GM19099 (cell line): ENCODE results near the gene ACIN1.

ENCODE experiments used
- POLR2A ChIP-seq: IDR thresholded peaks from 3 replicates; pipeline ENCODE4 v1.6.1; 2011; ENCODE audit warnings: low read depth; ENCODE audit not compliant: insufficient read length; ENCODE audit errors: extremely low read depth

ACIN1 gene

DNA sequence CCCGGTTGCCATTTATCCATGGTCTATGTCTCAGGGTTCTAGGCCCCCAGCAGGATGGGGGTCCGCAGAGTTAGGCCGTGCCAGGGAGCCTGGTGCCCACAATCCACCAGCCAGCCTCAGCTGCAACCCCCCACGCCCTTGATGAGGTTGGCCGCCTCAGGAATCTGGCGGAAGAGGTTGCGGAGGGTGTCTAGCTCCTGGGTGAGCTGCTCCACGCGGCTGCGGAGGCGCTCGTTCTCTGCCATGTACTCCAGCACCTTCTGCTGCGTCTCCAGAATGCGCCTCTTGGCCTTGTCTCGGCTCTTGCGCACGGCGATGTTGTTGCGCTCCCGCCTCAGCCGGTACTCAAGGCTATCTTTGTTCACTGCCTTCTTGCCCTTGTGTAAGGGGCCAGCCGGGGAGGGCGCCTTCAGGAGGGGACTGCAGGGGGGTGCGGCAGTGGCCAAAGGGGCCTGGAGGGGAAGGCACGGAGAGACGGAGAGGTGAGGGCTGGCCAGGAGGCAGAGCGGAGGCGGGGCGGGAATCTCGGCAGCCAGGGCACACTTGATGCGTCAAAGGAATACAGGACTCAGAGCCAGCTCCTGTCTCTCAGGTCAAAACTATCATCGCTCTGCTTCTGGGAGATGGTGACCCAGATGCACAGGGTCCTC lies 22.6 kb upstream of the ACIN1 start:
- no peak for TF ChIP-seq POLR2A

DNA sequence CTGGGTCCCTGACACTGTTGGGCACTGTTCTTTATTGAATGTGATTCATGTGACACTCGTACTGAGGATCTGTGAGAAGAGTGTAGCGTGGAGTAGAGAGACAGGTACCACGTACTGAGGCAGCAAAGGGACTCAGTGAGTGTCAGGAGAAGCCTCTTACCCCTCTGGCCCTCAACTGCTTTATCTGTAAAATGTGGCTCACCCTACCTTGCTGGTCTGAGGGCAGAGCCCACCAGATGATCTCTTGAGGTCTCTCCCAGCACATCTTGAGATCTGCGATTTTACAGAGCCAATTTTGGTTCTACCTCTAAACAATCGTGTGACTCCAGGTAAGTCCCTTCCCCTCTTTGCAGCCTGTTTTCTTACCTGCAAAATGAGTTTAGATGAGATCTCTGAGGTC lies 21.0 kb upstream of the ACIN1 start:
- TF ChIP-seq POLR2A = no peak

DNA sequence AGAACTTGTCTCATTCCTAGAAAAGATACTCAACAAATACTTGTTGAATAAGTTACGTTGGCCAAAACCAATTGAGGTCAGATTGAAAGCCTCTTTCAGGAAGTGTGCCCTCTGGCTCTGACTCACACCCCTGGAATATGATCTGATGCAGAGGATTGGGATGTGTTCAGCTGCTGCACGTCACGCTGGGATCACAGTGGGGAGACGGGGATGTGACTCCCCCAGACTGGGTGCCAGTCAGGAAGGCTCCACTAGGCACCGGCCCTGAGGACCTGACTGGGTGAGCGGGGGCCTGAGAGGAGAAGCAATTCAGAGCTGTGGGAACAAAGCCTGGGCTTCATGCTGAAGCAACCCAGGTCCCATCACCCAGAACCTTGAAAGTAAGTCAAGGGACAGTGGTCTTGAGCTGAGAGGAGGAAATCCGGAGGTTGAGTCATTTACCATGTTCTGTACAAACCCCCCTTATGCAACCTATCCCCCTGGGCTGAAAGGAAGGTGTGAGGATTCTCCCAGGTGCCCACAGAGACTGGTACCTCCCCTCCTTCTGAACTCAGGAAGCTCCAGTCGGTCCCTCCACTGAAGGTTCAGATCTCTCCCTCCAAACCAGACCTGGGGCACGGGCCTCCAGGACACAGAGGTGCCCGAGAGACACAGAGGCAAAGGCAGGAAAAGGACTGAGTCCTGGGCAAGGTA lies 20.2 kb upstream of the ACIN1 start:
- TF ChIP-seq POLR2A = no peak

DNA sequence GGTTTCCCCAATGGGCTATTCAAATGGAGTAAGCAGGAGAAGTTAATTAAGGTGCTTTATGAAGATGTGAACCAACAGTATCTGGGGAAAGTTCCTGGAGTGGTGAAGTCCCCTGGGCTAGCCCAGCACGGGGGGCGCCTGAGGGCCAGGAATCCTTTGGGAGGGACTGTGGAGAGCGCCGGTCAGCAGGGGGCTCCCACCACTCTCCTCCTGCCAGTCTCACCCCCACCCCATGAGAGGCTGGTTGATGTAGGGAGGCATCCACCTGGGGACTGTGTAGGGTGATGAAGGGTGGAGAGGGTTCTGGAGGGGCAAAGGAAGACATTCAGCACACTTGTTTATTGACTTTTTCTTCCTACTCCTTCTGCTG lies 19.7 kb upstream of the ACIN1 start:
- TF ChIP-seq POLR2A = no peak

DNA sequence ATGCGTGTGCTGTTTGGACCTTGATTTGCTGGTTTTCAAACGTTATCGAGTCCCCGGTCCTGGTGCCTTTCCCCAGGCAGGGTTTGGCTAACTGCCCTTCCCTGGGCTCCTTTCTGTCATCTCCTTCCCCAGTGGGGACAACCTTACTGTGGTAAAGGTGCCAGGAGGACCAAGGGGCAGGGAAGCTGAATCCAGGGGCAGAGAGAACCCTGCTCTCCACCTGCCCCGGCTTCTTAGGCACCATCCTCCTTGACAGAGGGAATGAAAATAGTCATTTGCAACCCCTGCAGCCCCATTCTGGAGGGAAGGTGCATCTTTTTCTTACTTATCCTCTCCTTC lies 19.2 kb upstream of the ACIN1 start:
- TF ChIP-seq POLR2A = no peak

DNA sequence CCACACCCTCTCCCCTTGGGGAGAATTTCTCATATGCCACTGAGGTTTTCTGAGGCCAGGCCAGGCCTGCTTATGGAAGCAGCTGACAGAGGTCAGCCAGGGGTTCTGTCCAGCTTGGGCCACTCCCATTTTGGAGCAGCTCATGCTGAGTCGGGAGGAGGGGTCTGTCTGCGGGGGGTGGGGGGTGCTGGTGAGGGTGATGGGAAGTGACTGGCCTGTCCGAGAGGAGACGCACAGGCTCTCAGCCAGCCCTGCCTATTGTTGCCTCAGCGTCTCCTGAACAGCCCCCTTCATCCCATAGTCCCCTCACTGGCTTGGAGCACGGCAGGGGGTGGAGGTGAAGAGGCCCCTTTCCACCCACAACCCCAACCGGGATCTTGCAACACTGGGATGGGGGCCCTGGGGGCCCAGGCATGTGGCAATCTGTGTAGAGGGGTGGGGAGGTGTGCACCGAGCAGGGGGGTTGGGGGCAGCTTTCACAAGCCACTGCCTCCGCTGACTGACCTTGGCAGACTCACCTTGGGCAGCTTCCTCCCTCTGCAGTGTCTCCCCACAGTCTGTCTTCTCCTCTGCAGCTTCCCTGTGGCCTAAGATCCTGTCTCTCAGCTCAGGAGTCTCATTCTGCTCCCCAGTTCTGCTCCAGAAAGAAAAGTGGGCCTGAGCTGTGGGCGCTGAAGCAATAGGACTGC lies 18.6 kb upstream of the ACIN1 start:
- TF ChIP-seq POLR2A = no peak

DNA sequence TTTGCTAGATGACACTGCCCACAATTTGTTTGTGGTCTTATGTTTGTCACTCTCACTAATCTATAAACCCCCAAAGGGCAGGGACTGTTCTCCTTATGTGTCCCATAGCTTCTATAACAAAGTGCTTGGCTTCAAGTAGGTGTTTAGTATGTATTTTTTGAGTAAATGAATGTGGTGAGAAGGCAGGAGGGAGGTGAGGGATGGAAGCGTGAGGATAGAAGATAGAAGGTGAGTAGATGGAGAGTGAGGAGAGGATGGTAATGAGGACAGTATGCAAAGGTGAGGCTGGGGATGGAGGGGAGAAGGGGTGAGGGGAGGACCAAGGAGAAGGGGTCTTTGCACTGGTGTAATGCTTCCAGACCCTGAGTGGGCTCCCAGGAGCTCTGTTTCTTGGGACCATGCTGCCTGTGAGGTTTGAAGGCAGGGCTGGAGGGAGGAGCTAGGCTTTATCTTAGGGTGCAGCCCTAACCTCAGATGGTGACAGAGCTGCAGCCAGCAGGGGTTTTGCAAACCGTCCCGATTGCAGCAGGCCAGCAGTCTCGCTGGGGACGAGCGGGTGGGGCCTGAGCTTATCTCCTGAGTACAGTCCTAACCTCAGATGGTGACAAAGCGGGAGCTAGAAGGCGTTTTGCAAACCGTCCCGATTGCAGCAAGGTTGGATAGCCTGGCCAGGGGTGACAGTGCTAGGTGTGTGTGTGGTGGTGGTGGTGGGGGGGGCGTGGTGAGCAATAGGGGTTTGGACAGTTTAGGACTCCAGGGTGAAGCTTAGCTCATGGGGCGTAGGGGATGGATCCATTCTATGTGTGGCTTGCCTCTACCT lies 17.6 kb upstream of the ACIN1 start:
- no peak for TF ChIP-seq POLR2A

DNA sequence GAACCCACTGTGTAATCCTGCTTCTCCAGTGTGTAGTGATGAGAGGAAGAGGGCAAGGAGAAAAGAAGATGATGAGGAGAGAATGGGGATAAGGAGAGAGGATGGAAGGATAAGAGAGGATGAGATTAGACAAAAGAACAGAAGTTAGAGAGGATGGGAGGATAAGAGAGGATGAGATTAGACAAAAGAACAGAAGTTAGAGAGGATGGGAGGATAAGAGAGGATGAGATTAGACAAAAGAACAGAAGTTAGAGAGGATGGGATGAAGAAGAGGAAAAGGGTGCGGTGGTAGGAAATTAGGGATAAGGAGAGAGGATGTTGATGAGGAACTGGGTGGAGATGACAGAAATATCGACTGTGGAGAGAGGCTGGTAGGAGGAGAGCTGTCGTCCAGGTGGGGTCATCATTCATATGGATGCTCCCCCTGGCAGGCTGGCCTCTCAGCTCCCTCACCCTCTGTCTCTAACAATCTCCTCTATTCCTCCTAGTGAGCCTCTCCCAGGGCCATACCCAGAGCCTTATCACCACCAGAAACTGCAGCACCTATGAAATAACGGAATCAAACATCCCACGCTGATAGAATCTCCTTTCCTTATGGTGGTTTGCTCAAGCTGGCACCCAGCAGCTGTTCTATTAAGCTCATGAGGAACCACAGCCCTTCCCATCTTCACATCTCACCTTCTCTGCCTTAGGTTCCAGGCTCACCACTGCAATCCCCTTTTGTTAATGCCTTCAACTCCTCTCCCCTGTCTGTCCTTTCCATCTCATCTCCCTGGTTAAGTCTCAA lies 15.8 kb upstream of the ACIN1 start:
- TF ChIP-seq POLR2A = no peak

DNA sequence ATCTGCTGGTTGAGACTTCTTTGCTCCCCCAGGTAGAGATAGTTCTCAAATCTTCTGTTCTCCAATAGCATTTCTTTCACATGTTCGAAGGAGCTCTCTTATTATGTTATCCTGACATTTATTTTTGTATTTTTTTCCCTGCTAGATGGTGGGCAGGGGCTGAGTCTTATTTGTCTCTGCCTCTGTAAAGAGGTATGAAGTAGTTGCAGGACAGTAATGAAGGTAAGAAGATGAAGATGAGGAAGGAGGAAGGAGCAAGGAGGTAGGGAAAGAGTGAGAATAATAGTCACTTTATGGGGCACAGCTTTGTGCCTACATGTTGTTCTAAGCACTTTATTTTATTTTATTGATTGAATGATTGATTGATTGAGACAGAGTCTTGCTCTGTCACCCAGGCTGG lies 14.8 kb upstream of the ACIN1 start:
- no peak for TF ChIP-seq POLR2A

DNA sequence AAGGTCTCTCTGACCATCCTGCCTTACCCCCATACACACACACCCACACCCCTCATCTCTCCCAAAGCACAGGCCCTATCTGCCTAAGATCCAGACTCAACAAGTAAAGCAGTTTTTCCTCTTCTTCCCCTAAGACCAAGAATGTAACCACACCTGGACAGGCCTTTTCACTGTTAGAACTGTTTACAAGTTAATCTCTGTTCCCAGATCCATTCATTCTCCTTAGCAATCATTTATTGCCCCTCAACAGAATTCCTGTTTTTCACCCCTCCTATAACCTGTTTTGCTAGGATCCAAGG lies 11.8 kb upstream of the ACIN1 start:
- TF ChIP-seq POLR2A = no peak

DNA sequence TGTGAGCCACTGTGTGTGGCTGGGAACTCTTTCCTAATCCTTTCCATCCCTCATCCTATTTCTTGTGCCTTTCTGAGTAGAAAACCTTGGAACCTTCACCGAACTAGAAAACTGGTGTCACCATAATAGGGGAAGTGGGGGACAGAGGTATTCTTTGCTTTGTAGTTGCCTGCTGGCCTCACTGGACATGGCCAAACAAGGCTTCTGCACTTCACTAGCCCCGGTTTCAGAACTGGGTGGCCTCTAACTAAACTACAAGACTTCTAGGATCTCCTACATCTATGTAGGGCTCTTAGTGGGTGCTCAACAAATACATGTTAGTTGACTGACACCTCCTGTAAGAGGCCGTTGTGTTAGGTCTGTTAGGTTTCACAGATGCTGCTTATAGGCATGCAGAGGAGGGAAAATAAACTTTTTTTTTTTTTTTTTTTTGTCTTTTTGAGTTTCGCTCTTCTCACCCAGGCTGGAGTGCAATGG lies 10.4 kb upstream of the ACIN1 start:
- TF ChIP-seq POLR2A = no peak

DNA sequence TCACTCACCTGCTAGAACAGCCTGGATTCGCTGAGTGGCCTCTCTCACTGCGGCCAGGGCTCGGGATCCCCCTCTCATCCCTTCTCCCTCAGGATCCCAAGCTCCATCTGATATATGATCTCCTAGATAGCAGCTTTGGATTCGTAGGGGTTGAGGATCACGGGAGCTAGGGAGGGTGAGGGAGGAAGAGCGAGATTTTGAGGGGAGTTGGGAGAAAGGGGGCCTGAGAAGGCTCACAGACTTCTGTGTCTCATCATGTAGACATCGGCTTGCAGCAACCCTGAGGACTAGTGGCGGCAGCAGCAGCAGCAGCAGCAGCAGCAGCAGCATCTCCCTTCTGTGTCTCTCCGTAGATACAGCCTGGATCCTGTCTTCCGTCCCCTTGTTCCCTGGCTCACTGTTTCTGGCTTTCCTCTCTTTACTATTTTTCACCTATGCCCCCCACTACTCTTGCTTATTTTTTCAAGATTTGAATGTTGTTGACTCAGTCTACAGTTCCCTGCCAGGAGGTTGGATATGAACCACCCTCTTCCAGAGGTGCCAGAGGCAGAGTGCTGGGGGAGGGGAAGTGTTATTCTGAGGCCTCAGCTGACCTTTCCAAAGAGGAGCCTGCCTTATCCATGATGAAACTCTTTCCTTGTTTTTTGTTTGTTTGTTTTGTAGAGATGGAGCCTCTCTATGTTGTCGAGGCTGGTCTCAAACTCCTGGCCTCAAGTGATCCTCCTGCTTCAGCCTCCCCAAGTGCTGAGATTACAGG lies 9.8 kb upstream of the ACIN1 start, which contains the start of gene CIROP:
Gene CIROP, minus strand, starts transcription at position 399 of the 757 bp plus-strand sequence. Its CDS starts 69 bp downstream, at position 330.
- TF ChIP-seq POLR2A = no peak

DNA sequence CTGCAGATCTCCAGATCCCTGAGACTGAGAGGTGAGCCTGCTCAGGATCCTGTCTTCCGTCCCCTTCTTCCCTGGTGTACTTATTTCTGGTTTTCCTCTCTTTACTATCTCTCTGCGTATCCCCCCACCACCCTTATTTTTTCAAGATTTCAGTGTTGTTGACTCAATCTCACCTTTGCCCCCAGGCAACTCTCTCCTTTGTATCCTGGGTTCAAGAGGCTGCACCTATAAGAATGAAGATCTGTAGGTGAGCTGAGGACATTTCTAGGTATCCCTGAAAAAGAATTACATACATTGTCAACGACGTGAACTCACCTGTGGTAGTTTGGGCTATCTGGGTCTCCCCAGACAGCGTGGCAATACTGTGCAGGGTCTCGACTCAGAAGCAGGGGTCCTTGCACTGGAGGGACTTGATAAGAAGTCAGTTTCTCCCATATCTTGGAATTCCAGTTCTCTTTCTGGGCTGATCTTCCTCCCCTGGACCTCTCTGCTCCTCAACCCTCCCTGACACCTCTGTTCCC lies 9.2 kb upstream of the ACIN1 start:
- no peak for TF ChIP-seq POLR2A

DNA sequence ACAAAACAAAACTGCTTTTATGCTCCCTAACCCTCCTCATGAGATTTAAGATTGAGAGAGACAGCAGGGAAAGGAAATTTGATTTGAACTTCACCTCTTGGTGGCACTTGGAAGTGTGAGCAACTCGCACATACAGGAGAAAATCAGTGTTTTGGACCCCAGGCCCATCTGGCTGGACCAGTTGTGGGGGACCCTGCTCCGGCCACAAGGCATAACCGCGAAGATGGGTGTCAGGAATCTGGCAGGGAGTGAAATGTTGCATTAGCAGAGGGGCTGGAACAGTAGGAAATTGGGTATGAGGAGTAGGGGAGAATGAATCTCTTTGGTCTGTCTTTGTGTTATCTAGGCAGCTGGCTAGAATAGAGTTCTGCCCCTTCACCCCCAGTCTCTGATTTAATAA lies 8.6 kb upstream of the ACIN1 start:
- TF ChIP-seq POLR2A = no peak
